GM18861 (cell line): Measurements from ENCODE around the gene PODN.

ENCODE experiments used
- ATAC-seq: cut with Tn5 transposase; IDR thresholded peaks from one replicate; pipeline ENCODE4 v1.9.1; 2021; ENCODE audit not compliant: unreplicated experiment

PODN gene

DNA sequence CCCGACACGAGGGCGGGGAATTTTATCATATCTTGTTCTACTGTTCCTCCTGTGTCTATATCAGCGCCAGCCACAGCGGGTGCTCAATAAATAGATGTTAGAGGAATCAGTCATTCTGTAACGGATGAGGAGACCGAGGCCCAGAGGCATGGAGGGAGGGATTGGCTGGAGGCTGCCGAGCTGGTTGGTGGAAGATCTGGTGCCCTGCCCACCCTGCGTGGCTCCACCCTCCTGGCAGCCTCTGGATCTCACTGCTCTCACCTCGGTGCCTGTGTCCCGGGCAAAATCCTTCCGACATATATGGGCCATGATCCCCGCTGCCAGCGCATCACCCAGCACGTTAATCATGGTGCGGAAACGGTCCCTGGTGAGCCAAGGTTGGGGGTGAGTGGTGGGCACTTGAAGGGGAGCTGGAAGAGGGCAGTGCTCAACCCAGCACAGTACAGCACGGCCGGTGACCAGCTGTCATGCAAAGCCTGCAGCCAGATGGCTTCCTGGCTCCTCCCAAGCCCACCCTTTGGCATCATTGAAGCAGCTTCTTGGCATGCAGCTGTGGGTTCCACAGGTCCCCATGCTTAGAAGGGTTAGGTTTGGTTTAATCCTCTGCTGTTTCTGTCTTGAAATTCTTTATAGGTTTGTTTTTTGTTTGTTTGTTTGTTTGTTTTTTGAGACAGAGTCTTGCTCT, 26.7 kb downstream of the PODN start:
- no peak for ATAC-seq

DNA sequence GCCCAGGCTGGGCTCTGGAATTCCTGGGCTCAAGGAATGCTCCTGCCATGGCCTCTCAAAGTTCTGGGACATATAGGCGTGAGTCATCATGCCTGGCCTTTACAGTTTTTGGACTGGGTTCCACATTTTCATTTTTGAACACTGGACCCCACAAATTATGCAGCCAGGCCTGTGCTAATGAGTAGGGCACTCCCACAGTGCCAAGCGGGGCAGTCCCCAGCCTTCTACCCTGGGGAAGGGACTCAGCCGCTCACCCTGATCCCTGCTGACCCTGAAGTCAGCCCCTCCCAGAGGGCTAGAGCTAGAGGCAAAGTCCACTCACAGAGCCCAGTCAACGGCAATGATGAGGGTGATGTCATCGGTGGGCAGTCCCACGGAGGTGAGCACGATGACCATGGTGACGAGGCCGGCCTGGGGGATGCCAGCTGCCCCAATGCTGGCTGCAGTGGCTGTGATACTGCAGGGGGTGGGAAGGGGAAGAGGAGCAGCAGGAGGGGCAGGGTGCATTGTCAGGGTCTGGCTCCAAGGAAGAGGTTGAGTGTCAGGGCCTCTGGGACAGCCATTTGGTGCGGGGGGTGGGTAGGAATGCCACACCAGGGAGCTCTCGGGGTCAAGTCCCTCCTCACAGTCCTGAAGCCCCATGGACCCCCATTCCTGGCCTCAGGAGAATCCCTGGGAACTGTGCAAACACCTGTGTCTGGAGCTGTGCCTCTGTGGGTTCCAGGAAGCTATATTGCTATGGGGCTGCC, 27.6 kb downstream of the PODN start:
- ATAC-seq, result no peak

DNA sequence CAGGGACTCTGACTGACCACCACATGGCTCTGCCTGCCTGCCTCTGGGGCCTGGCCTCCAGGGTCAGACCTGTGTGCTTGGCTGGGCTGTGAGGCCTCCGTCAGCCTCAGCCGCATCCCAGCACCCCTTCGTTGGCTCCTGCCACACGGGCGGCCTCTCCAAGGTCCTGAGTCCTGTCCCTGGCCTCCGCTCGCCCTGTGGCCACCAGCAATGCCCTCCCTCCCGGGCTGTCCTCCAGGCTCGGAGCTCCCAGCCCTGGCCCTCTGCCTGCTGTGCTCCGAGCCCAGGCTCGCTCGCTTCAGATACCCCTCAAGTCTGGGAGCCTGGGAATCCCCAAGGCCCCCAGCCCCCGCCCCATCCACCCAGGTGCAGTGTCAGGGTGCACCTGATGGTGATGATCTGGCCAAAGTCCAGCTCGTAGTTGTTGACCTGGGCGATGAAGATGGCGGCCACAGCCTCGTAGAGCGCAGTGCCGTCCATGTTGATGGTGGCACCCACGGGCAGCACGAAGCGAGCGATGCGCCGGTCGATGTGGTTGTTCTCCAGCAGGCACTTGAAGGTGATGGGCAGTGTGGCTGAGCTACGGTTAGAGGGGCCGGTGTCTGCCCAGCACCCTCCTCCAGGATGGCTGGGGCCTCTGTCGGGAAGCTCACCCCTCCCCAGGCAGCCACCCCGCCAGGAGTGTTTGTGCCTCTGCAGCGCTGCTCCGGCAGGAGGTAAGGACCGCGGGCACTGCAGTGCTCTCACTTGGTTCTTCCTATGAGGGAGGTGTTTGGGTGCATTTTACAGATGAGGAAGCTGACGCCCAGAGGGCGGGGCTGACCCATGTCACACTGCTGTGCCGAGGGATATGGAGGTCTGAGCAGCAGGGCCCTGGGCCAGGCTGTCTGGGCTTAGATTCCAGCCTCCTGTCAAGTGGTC, 28.5 kb downstream of the PODN start:
- ATAC-seq, result no peak

DNA sequence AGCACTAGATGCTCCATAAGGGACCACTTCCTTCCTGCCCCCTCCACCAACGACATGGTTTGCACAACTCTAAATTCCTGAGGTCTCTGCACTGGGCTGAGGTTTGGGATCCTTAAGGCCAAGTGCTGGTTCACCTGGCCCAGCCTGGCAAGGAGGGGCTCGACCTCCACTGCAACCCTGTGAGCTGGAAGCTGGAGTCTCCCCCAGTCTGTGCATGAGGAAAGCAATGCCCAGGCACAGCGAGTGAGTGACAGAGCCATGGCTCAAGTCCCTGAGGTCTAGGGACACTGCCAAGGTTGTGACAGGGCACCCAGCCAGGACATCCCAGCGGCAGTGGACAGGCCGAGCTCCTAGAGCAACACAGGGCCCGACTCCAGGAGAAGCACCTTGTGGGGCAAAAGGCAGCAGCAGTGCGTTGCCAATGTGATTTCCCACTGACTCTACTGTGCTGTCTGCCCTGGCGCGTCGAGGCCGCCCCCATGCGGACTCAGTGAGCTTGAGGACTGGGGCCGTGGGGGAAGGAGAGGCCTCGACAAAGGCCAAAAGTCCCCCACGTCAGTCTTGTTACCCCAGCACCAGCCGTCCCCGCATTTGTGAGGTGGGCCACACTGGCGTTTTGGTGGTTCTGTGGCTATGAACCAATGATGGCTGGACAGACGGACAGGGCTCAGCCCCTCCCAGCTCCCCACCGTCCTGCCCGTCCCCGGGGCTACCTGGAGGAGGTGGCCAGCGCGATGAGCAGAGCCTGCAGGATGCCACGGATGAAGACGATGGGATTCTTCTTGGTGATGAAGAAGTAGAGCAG, 30.0 kb downstream of the PODN start:
- ATAC-seq, result no peak

DNA sequence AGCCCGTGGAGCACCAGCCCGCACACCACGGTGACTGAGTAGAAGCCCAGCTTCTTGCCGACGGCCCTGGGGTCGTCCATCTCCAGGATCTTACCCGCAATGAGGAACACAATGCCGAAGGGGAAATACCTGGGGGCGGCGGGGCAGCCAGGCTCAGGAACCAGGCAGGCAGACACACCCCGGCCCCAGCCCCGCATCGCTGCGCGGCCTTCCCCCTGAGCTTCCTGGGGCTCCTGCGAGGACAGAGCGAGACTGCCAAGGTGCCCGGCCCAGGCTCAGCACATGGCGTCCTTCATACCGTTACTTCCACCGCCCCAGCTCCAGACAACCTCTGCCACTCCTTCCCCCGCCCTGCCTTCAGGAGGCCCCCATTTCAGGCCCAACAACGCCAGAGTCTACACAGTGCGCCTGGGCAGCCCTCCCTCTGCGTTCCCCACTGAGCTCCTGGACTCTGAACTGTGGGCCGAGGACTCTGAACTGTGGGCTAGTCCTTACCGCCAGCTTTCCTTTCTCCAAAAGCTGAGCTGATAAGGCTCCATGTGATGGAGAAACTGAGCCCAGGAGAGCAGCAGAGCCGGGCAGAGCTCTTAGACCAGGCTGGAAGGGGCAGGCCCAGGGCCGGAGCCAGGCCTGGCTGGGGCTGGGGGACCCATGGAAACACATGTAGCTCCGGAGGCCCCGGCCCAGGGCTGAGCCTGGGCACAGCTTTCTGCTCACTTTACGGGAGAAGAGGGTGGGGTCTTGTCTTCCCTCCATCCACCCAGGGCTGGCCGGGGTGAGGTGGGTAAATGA, 30.8 kb downstream of the PODN start:
- ATAC-seq, result no peak

DNA sequence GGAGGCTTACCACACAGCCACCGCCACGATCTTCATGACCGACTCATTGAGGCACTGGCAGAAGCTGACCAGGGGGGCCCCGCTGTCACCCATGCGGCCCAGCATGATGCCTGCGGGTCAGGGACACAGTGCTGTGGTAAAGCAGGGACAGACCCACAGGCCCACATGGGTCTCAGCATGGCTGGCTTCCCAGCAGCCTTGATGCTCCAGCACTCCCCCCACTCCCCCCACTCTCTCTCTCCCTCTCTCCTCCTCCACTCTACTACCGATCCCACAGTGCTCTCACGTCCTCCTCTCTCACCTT, 31.4 kb downstream of the PODN start:
- no peak for ATAC-seq

DNA sequence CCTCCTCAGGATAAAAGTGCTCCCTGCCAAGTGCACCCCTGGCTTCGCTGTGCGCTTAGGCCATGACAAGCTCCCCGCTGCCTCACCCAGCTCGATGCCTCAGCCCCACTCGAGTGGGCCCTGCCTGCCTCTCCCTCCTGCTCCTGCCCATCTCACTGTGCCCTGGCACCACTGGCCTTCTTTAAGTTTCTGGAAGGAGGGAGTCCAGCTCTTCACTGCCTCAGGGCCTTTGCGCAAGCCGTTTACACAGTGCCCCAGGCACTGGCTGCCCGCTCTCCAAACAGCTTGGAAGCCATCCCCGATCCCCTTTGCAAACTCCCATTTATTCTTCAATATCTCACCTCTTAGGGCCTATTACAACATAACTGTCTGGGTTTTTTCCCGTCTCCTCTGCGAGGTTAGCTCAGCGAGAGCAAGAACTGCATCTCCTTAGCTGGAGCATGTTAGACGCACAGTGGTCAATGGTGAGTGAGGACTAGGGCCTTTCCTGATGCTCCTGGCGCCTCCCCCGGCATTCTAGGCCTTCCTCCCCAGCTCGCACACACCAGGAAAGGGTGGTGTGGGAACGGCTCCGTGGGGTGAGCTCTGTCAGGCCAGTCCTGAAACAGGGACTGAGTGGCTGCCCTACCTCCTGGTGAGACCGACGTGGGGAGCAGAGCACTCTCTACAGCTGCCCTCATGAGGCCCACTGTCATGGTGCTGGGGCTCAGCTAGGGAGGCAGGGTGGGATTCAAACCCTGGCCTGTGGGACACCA, 31.9 kb downstream of the PODN start:
- ATAC-seq, result no peak

DNA sequence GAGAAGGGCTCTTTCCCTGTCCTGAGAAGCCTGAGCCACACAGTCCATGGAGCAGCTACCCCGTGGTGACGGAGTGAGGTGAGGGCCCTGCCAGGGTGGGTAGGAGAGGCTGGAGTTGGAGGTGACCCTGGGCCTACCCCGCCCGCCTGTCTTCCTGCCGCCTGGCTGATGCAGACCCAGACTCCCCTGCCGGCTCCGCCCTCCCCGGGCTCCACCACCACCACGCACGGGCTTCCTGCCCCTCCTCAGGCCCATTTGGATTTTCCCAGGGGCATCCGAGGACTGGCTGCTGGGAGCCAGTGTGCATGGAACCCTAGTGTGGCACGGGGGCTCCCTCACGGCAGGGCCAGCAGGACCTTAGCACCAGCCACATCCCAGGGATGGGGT, 32.5 kb downstream of the PODN start:
- ATAC-seq, result no peak

DNA sequence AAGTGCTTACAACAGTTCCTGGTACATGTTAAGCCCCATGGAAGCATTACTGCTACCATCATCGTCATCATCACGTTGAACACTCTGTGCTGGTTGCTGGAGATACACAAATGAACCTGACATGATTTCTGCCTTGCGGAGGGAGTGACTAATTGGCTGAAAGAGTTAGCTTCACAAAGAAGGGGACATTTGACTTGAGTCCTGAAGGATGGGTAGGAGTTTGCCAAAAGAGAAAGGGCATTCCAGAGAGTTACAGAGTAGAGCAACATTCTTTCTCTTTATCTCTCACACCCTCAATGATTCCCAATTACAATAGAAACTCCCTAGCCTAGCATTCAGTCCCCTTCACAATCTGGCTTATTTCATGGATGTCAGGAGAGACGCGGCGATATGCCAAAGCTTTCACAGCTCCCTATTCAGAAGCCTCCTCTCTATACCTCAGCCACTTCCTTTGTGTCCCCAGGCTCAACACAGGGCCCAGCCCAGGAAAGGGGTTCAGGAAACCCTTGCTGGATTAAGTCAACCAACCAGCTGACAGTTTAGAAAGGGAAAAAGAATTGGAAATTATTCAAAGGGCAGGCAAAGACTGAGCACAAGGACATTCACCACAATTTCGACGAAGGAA, 42.4 kb downstream of the PODN start:
- ATAC-seq, result no peak

DNA sequence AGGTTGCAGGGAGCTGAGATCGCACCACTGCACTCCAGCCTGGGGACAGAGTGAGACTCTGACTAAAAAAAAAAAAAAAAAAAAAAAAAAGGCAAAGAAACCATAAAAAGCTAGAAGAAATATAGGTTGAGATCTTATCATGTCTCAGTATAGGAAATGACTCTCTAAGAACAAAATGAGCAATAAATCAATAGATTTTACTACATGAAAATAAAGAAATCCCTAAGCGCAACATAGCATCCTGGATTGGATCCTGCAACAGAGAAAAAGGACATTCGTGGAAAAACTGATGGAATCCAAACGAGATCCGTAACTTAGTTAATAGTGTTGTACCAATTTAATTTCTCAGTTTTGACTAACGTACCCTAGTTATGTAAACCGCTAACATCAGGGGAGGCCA, 45.1 kb downstream of the PODN start:
- ATAC-seq, result no peak

DNA sequence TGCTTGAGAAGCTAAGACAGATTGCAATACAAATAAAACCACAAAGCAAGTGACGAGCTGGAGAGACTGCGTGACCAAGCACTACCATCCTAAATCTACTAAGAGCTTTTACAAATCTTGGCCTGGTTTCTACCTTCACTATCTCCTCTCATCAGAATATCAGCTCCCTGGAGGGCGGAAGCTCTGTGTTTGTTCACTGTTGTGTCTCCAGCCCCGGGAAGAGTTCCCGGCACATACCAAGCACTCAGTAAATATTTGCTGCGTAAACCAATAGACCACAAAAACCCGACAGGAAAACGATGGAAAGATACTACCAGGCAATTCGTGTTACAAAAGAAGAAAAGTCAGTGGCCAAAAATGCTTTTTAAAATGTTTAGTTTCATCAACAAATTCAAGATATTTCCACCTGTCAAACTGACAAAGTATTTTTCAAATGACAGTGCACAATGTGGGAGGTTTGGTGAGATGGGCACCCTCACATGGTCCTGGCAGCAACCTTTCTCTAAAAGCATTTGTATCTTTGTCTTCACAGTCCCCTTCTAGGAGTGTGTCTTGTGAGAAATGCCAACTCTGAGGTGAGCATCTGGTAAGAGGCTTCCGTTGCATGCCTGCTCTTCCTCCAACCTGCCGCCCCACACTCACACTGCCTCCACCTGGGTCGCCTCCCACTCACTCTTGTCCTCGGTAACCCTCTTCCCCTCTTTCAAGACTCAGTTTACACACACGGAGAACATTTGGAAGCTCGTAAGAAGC, 45.7 kb downstream of the PODN start:
- ATAC-seq, result no peak

DNA sequence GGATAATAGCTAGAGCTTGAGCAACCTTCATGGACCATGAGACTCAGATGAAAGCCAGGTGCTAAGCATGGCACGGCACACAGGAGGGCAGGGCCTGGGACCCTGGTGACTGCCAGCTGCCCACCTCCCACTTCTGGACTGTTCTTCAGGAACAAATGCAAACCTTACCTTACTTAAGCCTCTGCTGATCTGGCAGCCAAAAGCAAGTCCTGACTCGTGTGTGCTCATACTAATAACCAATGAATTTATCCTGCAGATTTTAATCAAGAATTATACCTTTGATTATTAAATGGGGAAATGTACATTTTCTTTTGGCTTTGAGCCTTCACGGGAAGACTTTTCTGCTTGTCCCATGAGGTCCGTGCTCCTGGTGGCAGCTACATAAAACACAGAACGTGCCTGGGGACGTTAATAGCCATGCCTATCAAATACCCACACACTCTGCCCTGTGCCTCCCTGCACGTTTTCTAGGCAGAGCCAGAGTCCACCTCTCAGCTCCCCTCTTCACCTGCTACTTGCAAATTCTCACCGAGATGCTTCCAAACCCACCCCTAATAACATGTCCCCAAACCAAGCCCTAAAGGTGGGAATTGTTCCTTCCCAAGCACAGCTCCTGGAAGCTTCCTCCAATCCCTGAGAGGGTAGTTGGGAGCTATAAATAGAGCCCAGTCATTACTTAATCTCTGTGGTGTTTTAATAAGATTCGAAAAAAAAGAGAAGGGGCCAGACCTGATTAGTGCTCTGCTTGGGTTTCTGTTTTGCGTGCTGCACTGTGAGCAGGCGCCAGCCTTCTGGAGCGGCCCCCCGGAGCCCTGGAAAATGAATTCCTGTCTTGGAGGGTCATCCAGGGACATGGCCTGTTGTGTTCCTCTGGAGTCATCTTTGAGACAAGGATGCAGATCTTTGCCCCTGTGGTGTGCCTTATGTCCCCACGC, 46.9 kb downstream of the PODN start:
- no peak for ATAC-seq

DNA sequence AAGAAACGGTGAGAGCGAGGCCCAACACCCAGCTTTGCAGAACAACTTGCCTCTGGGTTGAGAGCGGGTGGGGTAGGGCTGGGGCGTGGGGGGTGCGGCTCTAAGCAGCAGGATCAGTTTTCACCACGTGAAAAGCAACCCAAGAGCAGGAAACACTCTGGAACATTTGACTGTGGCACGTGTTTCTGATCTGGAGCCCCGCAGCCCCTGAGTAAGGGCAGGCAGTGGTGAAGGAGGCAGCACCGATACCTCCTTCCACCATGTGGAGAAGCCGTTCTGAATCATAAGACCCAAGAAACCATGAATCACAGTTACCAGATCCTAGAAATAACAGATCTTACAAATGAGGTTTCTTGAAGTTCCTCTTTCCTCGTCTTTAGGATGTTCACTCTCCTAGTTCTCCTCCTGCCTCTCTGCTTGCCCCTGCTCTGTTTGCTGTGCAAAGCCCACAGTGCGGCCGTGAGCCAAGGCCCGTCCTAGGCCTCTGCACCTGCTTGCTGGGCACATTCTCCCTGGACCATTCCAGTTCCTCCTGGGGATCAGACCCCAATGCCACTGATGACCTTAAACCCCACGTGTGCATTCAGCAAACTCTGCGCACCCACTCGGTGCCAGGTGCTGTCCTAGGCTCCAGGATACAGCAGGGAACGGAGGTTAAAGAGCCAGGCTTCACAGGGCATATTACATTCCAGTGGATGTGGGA, 48.5 kb downstream of the PODN start:
- ATAC-seq, result no peak

DNA sequence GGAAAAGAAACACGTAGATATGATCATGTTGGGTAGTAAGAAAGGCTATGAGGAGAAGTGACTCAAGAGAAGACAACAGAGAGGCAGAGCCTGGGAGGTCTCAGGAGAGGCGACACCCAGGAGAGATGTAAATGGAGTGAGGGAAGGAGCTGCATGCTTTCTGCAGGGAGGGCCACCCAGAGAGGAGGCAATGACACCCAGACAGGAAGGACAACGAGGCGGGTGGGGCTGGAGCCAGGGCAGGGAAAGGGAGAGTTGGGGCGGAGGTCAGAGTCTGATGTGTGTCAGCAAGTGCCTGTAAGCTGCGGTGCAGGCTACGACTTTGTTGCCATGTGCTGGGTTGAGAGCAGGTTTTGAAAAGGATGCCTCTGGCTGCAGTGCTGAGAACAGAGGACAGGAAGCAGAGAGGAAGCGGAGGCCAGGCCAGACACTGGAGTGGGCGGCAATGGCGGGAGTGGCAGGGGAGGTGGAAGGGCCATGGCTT, 49.1 kb downstream of the PODN start:
- no peak for ATAC-seq

DNA sequence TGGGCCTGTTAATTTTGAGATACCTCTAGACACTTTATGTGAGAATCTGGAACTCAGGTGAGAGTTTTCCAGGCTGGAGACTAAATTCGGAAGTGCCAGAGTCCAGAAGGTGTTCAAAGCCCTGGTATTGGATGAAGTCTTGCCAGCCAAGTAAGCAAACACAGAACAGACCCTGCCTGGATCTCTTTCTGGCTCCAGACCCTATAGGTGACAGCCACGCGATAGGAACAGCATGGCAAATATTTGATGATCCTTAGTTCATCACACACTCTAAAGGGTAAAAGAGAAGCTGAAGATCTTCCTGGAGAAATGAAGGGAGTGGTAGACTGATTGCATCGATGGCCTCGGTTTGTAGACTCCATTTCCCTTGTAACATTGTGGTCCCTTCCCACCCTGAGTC, 49.7 kb downstream of the PODN start:
- no peak for ATAC-seq

DNA sequence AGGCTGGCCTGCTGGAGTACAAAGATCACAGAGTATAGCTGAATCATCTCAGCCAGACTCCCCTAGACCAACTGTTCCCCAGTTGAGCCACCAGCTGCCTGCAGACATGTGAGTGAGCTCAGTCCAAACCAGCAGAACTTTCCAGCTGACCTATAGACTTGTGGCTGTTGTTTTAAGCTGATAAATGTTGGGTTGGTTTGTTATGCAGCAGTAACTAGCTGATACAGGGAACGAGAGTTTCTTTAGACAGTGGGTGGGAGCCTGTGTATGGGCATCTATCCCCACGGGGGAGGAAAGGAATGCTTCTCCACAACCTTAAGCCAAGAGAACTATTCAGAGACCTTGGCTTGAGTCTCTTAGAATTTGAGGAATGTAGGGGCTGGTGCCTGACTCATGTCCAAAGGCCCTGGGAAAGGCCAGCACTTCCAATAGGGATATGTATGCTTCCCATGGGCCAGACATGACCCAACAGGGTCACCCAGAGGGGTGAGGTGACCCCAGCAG, 50.3 kb downstream of the PODN start:
- ATAC-seq, result no peak
